ENCODE data around the gene MIPEP. TPM values are rescaled to one million over a fixed set of nuclear protein-coding genes. Genes with fewer than 3 reads are reported as not detected.
A peak's percentile ranks its signal among the peaks of the same experiment; 100 is the strongest.

The MIPEP gene
- total and polyA plus RNA-seq, 9 donors: 7.7 to 11.7 (median 9.2) TPM

- peaks cover 5% of the 10 kb centered on the region for H3K4me1 ChIP-seq (ENCODE audit: control insufficient read depth, insufficient read depth, low read length)
- H3K36me3 ChIP-seq (ENCODE audit: control insufficient read depth, insufficient read depth, low read length): no peaks in the 10 kb centered on the region
- no peak overlapping the region for H3K4me3 ChIP-seq (ENCODE audit: low read length)
- no peaks in the 10 kb centered on the region for H3K27me3 ChIP-seq (ENCODE audit: control insufficient read depth, insufficient read depth, low read length)
- DNase-seq: no peak
- H3K27ac ChIP-seq (ENCODE audit: low read length): no peak overlapping the region
- H3K9me3 ChIP-seq (replicated peaks; ENCODE audit: control insufficient read depth, low read depth, low read length): no peaks in the 10 kb centered on the region
- 87% methylated on average over 4 of the region's 4 CpGs for WGBS (ENCODE audit: insufficient coverage)
Observed at GRCh38 chr13:23801141-23801540, 88.1 kb downstream of the MIPEP start.

GRCh38 chr13:23799945-23800344, 89.3 kb downstream of the MIPEP start:
- H3K4me1 ChIP-seq (ENCODE audit: control insufficient read depth, insufficient read depth, low read length): peaks cover 5% of the 10 kb centered on the region
- H3K9me3 ChIP-seq (replicated peaks; ENCODE audit: control insufficient read depth, low read depth, low read length): no peaks in the 10 kb centered on the region
- peak; percentile 67 for DNase-seq
- H3K36me3 ChIP-seq (ENCODE audit: control insufficient read depth, insufficient read depth, low read length): no peaks in the 10 kb centered on the region
- no peaks in the 10 kb centered on the region for H3K27me3 ChIP-seq (ENCODE audit: control insufficient read depth, insufficient read depth, low read length)
- H3K27ac ChIP-seq (ENCODE audit: low read length): peak overlapping the region; percentile 63
- no CpG with 5 or more reads among the region's 1 CpG for WGBS (ENCODE audit: insufficient coverage)
- no peak overlapping the region for H3K4me3 ChIP-seq (ENCODE audit: low read length)

GRCh38 chr13:23797276-23797903, 91.8 kb downstream of the MIPEP start:
- H3K36me3 ChIP-seq (ENCODE audit: control insufficient read depth, insufficient read depth, low read length): no peaks in the 10 kb centered on the region
- no peak overlapping the region for H3K4me3 ChIP-seq (ENCODE audit: low read length)
- DNase-seq: no peak
- no peak overlapping the region for H3K27ac ChIP-seq (ENCODE audit: low read length)
- no peaks in the 10 kb centered on the region for H3K9me3 ChIP-seq (replicated peaks; ENCODE audit: control insufficient read depth, low read depth, low read length)
- peaks cover 13% of the 10 kb centered on the region for H3K4me1 ChIP-seq (ENCODE audit: control insufficient read depth, insufficient read depth, low read length)
- no peaks in the 10 kb centered on the region for H3K27me3 ChIP-seq (ENCODE audit: control insufficient read depth, insufficient read depth, low read length)
- 78% methylated on average over 2 of the region's 5 CpGs for WGBS (ENCODE audit: insufficient coverage)

- peaks cover 13% of the 10 kb centered on the region for H3K4me1 ChIP-seq (ENCODE audit: control insufficient read depth, insufficient read depth, low read length)
- 33% methylated on average over 1 of the region's 2 CpGs for WGBS (ENCODE audit: insufficient coverage)
- H3K4me3 ChIP-seq (ENCODE audit: low read length): no peak overlapping the region
- H3K36me3 ChIP-seq (ENCODE audit: control insufficient read depth, insufficient read depth, low read length): no peaks in the 10 kb centered on the region
- no peaks in the 10 kb centered on the region for H3K27me3 ChIP-seq (ENCODE audit: control insufficient read depth, insufficient read depth, low read length)
- H3K9me3 ChIP-seq (replicated peaks; ENCODE audit: control insufficient read depth, low read depth, low read length): no peaks in the 10 kb centered on the region
- no peak for DNase-seq
- H3K27ac ChIP-seq (ENCODE audit: low read length): no peak overlapping the region
Observed at GRCh38 chr13:23796551-23796950, 92.6 kb downstream of the MIPEP start.

- Histone ChIP-seq H3K4me3 (ENCODE audit: low read length) (no peak overlapping the region), H3K36me3 (ENCODE audit: control insufficient read depth, insufficient read depth, low read length) (no peaks in the 10 kb centered on the region), H3K27me3 (ENCODE audit: control insufficient read depth, insufficient read depth, low read length) (no peaks in the 10 kb centered on the region), H3K9me3 (replicated peaks; ENCODE audit: control insufficient read depth, low read depth, low read length) (no peaks in the 10 kb centered on the region), H3K27ac (ENCODE audit: low read length) (peak overlapping the region; percentile 52), H3K4me1 (ENCODE audit: control insufficient read depth, insufficient read depth, low read length) (peaks cover 8% of the 10 kb centered on the region)
- WGBS (ENCODE audit: insufficient coverage): no CpG with 5 or more reads among the region's 7 CpGs
- peak; percentile 47 for DNase-seq
Observed at GRCh38 chr13:23794267-23795161, 94.7 kb downstream of the MIPEP start.

DNA sequence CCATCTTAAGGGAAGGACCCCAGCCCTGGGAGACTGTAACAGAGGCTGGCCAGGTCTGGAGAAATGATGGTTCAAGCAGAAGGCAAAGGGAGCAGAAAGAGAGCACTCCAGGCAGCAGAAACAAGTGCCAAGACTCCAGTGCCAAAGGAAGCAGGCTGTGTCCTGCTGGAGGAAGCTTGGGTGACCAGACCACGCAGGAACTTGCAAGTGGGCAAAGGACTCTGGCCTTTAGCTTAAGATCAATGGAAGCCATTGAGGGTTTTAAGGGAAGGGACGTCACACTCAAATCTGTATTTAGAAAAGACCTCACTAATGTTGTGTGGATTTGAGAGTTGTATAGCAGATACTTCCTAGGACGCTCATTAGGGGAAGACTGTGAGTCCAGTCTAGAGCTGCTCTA, 95.5 kb downstream of the MIPEP start:
- H3K4me3 ChIP-seq (ENCODE audit: low read length): no peak overlapping the region
- no peaks in the 10 kb centered on the region for H3K9me3 ChIP-seq (replicated peaks; ENCODE audit: control insufficient read depth, low read depth, low read length)
- H3K36me3 ChIP-seq (ENCODE audit: control insufficient read depth, insufficient read depth, low read length): no peaks in the 10 kb centered on the region
- 80% methylated on average over 1 of the region's 3 CpGs for WGBS (ENCODE audit: insufficient coverage)
- peak; percentile 37 for DNase-seq
- peaks cover 8% of the 10 kb centered on the region for H3K4me1 ChIP-seq (ENCODE audit: control insufficient read depth, insufficient read depth, low read length)
- peak overlapping the region; percentile 52 for H3K27ac ChIP-seq (ENCODE audit: low read length)
- no peaks in the 10 kb centered on the region for H3K27me3 ChIP-seq (ENCODE audit: control insufficient read depth, insufficient read depth, low read length)

DNA sequence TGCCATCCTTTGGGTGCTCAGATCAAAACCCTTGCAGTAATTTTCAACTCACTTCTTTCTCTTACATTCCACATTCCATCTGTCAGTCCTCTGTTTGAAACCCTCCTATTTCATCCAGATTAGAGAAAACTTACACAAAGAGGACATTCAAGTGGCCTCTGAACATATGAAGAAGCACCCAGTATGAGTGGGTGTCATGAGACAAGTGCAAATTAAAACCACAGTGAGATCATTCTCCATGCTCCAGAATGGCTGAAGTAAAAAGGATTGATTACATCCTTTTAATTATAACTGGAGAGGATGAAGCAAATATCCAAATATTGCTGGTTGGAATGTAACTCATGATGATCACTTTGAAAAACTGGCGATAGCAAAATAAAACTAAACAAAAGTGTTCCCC, 96.5 kb downstream of the MIPEP start:
- Histone ChIP-seq H3K4me1 (ENCODE audit: control insufficient read depth, insufficient read depth, low read length) (peaks cover 8% of the 10 kb centered on the region), H3K27ac (ENCODE audit: low read length) (no peak overlapping the region), H3K27me3 (ENCODE audit: control insufficient read depth, insufficient read depth, low read length) (no peaks in the 10 kb centered on the region), H3K4me3 (ENCODE audit: low read length) (no peak overlapping the region), H3K36me3 (ENCODE audit: control insufficient read depth, insufficient read depth, low read length) (no peaks in the 10 kb centered on the region), H3K9me3 (replicated peaks; ENCODE audit: control insufficient read depth, low read depth, low read length) (no peaks in the 10 kb centered on the region)
- no peak for DNase-seq
- WGBS (ENCODE audit: insufficient coverage): no CpG with 5 or more reads among the region's 1 CpG

- Histone ChIP-seq H3K36me3 (ENCODE audit: control insufficient read depth, insufficient read depth, low read length) (no peaks in the 10 kb centered on the region), H3K27ac (ENCODE audit: low read length) (no peak overlapping the region), H3K4me1 (ENCODE audit: control insufficient read depth, insufficient read depth, low read length) (peaks cover 8% of the 10 kb centered on the region), H3K9me3 (replicated peaks; ENCODE audit: control insufficient read depth, low read depth, low read length) (no peaks in the 10 kb centered on the region), H3K4me3 (ENCODE audit: low read length) (no peak overlapping the region), H3K27me3 (ENCODE audit: control insufficient read depth, insufficient read depth, low read length) (no peaks in the 10 kb centered on the region)
- WGBS (ENCODE audit: insufficient coverage): 90% methylated on average over 1 of the region's 2 CpGs
- DNase-seq: peak; percentile 35
Observed at GRCh38 chr13:23790577-23791170, 98.5 kb downstream of the MIPEP start.

DNA sequence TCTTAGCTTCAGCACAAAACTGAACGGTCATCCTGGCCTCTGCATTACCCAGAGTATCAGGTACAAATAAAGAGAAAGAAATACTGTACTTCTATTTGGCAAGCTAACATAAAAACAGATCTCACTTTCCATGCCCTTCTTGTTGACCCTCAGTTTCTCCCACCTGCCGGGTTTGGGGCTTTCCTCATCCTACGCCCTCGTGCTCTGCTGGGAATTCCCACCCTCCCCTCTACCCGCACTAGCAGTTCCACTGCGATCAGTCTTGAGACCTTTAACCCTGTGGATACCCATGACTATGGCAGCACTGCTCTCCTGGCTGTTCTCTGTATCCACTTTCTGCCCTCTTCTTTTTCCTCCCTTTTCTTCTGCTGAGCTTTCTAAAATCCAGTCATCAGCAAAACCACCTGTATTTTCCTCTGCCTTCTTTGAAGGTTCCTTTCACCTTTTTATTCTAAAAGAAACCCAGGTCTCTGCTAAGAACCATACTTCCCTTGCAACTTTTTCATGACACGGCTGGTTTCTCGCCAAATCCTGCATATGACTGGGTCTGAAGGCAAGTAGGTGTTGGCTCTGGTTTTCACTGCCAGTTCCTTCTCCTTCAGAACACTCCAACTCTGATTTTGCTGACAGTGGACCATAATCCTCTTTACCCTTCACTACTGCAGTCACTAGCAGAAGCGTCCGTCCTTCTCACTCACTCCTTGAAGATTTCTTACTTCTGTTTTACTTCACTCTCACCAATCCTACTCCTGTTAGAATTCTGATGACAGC, 99.4 kb downstream of the MIPEP start:
- peak; percentile 30 for DNase-seq
- Histone ChIP-seq H3K4me1 (ENCODE audit: control insufficient read depth, insufficient read depth, low read length) (peaks cover 8% of the 10 kb centered on the region), H3K27me3 (ENCODE audit: control insufficient read depth, insufficient read depth, low read length) (no peaks in the 10 kb centered on the region), H3K27ac (ENCODE audit: low read length) (no peak overlapping the region), H3K9me3 (replicated peaks; ENCODE audit: control insufficient read depth, low read depth, low read length) (no peaks in the 10 kb centered on the region), H3K36me3 (ENCODE audit: control insufficient read depth, insufficient read depth, low read length) (no peaks in the 10 kb centered on the region), H3K4me3 (ENCODE audit: low read length) (no peak overlapping the region)
- WGBS (ENCODE audit: insufficient coverage): 58% methylated on average over 9 of the region's 10 CpGs

GRCh38 chr13:23788459-23788858, 100.7 kb downstream of the MIPEP start:
- H3K9me3 ChIP-seq (replicated peaks; ENCODE audit: control insufficient read depth, low read depth, low read length): no peaks in the 10 kb centered on the region
- no peak overlapping the region for H3K27ac ChIP-seq (ENCODE audit: low read length)
- WGBS (ENCODE audit: insufficient coverage): no CpG with 5 or more reads among the region's 2 CpGs
- H3K27me3 ChIP-seq (ENCODE audit: control insufficient read depth, insufficient read depth, low read length): no peaks in the 10 kb centered on the region
- H3K4me3 ChIP-seq (ENCODE audit: low read length): no peak overlapping the region
- DNase-seq: no peak
- no peaks in the 10 kb centered on the region for H3K4me1 ChIP-seq (ENCODE audit: control insufficient read depth, insufficient read depth, low read length)
- no peaks in the 10 kb centered on the region for H3K36me3 ChIP-seq (ENCODE audit: control insufficient read depth, insufficient read depth, low read length)
